Measurements from ENCODE around the gene PXDN.

Gene PXDN

GRCh38 chr2:1620081-1620480 lies 124.2 kb downstream of the PXDN start:
- DNase-seq (ENCODE audit: insufficient read length, low spot score) (no peak), FAIRE-seq (no peak)

- DNase-seq (ENCODE audit: insufficient read length, low spot score) (no peak), FAIRE-seq (no peak)
These were observed 124.8 kb downstream of the PXDN start for GRCh38 chr2:1619556-1619955.

GRCh38 chr2:1618974-1619373 lies 125.3 kb downstream of the PXDN start:
- FAIRE-seq (no peak), DNase-seq (ENCODE audit: insufficient read length, low spot score) (no peak)

- no peak for DNase-seq (ENCODE audit: insufficient read length, low spot score)
- no peak for FAIRE-seq
These were observed 125.9 kb downstream of the PXDN start for GRCh38 chr2:1618191-1618961.

- no peak for DNase-seq (ENCODE audit: insufficient read length, low spot score)
- FAIRE-seq = no peak
These were observed 126.8 kb downstream of the PXDN start for GRCh38 chr2:1617425-1618021.

GRCh38 chr2:1614564-1614963 lies 129.8 kb downstream of the PXDN start:
- DNase-seq (ENCODE audit: insufficient read length, low spot score) (no peak), FAIRE-seq (peak; percentile 48)

- DNase-seq (ENCODE audit: insufficient read length, low spot score) = no peak
- no peak for FAIRE-seq
These were observed 130.5 kb downstream of the PXDN start for GRCh38 chr2:1613731-1614354.

GRCh38 chr2:1613078-1613445 lies 131.3 kb downstream of the PXDN start:
- DNase-seq (ENCODE audit: insufficient read length, low spot score) (no peak), FAIRE-seq (peak; percentile 78)

- DNase-seq (ENCODE audit: insufficient read length, low spot score) (no peak), FAIRE-seq (no peak)
These were observed 131.8 kb downstream of the PXDN start for GRCh38 chr2:1612391-1613077.

GRCh38 chr2:1611886-1612285 lies 132.4 kb downstream of the PXDN start:
- no peak for FAIRE-seq

GRCh38 chr2:1610096-1610485 lies 134.2 kb downstream of the PXDN start:
- FAIRE-seq (peak; percentile 20), DNase-seq (ENCODE audit: insufficient read length, low spot score) (no peak)

More at GRCh38 chr2:1611886-1612285, 132.4 kb downstream of the PXDN start:
- DNase-seq (ENCODE audit: insufficient read length, low spot score) = no peak

GRCh38 chr2:1609485-1610095 lies 134.7 kb downstream of the PXDN start:
- FAIRE-seq (peak; percentile 46), DNase-seq (ENCODE audit: insufficient read length, low spot score) (no peak)

- FAIRE-seq (no peak), DNase-seq (ENCODE audit: insufficient read length, low spot score) (no peak)
These were observed 135.3 kb downstream of the PXDN start for GRCh38 chr2:1609040-1609439.

GRCh38 chr2:1607971-1608688 lies 136.2 kb downstream of the PXDN start:
- peak; percentile 49 for FAIRE-seq
- no peak for DNase-seq (ENCODE audit: insufficient read length, low spot score)

GRCh38 chr2:1607236-1607920 lies 136.9 kb downstream of the PXDN start:
- no peak for DNase-seq (ENCODE audit: insufficient read length, low spot score)
- no peak for FAIRE-seq

- DNase-seq (ENCODE audit: insufficient read length, low spot score) (no peak), FAIRE-seq (peak; percentile 71)
These were observed 137.7 kb downstream of the PXDN start for GRCh38 chr2:1606421-1607235.

- no peak for DNase-seq (ENCODE audit: insufficient read length, low spot score)
- no peak for FAIRE-seq
These were observed 138.3 kb downstream of the PXDN start for GRCh38 chr2:1606046-1606400.

- no peak for DNase-seq (ENCODE audit: insufficient read length, low spot score)
- FAIRE-seq = peak; percentile 42
These were observed 138.9 kb downstream of the PXDN start for GRCh38 chr2:1605102-1606045.
